HepG2 (cell line): Measurements from ENCODE around the gene ASPRV1. TPM values are rescaled to one million over a fixed set of nuclear protein-coding genes. Genes with fewer than 3 reads are reported as not detected.

Source experiments
- ATAC-seq: fragments of 200-7000 bp; cut with Tn5 transposase; 3 replicates; pipeline ENCODE4 v1.9.1; 2020; ENCODE audit warnings: mild to moderate bottlenecking, moderate library complexity
- BruUV-seq: library from RNA; stranded (reverse); fragments of 400-500 nt; replicated peaks from 2 replicates; lab custom pipeline; 2021; lab: Mats Ljungman, UMichigan
- CTCF ChIA-PET: fragments of 300-600 bp; formaldehyde crosslinking; extraction: SDS; loops from one replicate; lab custom pipeline; 2021; ENCODE audit warnings: low total read pairs, inconsistent platforms, low intra/inter-chr PET ratio; lab: Yijun Ruan, JAX
- POLR2A ChIA-PET: fragments of 350-600 bp; sonication (Branson Sonifier 250); formaldehyde crosslinking; loops from one replicate; lab custom pipeline; 2020; ENCODE audit warnings: antibody characterized with exemption, inconsistent platforms; lab: Yijun Ruan, JAX
- DNase-seq: peaks from one replicate; pipeline ENCODE4 v3.0.0-alpha.2; 2015; ENCODE audit warnings: low spot score
- FAIRE-seq: peaks from 3 replicates; lab custom pipeline; 2011; peaks lifted over from hg19 to GRCh38; lab: Jason Lieb, UNC
- H2AFZ ChIP-seq: one replicate; pipeline ENCODE4 v1.6.1; 2011; ENCODE audit warnings: low read length, inconsistent platforms
- H3K27ac ChIP-seq: fragments of 300-600 bp; 3 replicates; pipeline ENCODE4 v1.8.0; 2011; ENCODE audit warnings: mixed run types, mild to moderate bottlenecking, mixed read lengths, low read length, inconsistent platforms; ENCODE audit not compliant: insufficient read depth; ENCODE audit errors: extremely low read length
- H3K27me3 ChIP-seq, 2 experiments: fragments of 200-600 bp in 1 of 2; 2 replicates in 1 of 2; 3 replicates in 1 of 2; pipeline versions ENCODE4 v1.6.0 to v1.8.0; 2011; ENCODE audit warnings: low read length in 2 of 2, mild to moderate bottlenecking in 2 of 2, moderate library complexity in 2 of 2, inconsistent platforms in 1 of 2; ENCODE audit not compliant: insufficient read depth in 2 of 2, control insufficient read depth in 1 of 2
- H3K36me3 ChIP-seq, 2 experiments: fragments of 200-600 bp in 1 of 2; replicated peaks in 1 of 2; 2 replicates in 1 of 2; 3 replicates in 1 of 2; pipeline versions ENCODE4 v1.5.1 to v1.8.0; 2011; ENCODE audit warnings: low read length in 2 of 2, inconsistent platforms in 1 of 2; ENCODE audit not compliant: insufficient read depth in 2 of 2, control insufficient read depth in 1 of 2
- H3K4me1 ChIP-seq: 2 replicates; pipeline ENCODE4 v1.5.1; 2012; ENCODE audit warnings: low read length, inconsistent platforms; ENCODE audit not compliant: insufficient read depth
- H3K4me2 ChIP-seq: 2 replicates; pipeline ENCODE4 v1.6.0; 2011; ENCODE audit warnings: low read depth, low read length, inconsistent platforms
- H3K4me3 ChIP-seq, 3 experiments: fragments of 200-600 bp in 1 of 3; sonication (generic), shearing (Covaris generic) in 1 of 3; replicated peaks in 1 of 3; 2 replicates each; pipeline ENCODE4 v1.5.1; 2011 to 2016; ENCODE audit warnings: low read length in 3 of 3, inconsistent platforms in 2 of 3, low read depth in 2 of 3, mild to moderate bottlenecking in 2 of 3, control low read depth in 1 of 3, mixed read lengths in 1 of 3; ENCODE audit not compliant: insufficient read depth in 1 of 3
- H3K79me2 ChIP-seq: one replicate; pipeline ENCODE4 v1.6.1; 2011; ENCODE audit warnings: low read length, inconsistent platforms; ENCODE audit not compliant: insufficient read depth
- H3K9ac ChIP-seq: 2 replicates; pipeline ENCODE4 v1.6.0; 2011; ENCODE audit warnings: mild to moderate bottlenecking, low read depth, low read length, inconsistent platforms; ENCODE audit not compliant: insufficient read depth
- H3K9me3 ChIP-seq: 2 replicates; pipeline ENCODE4 v1.5.1; 2012; ENCODE audit warnings: mild to moderate bottlenecking, low read length
- H4K20me1 ChIP-seq: 2 replicates; pipeline ENCODE4 v1.6.0; 2011; ENCODE audit warnings: inconsistent platforms, mild to moderate bottlenecking, low read length, moderate library complexity; ENCODE audit not compliant: insufficient read depth
- CENPT ChIP-seq: sonication (generic); formaldehyde crosslinking; IDR thresholded peaks from 2 replicates; pipeline ENCODE4 v1.8.0; 2022; ENCODE audit warnings: low read depth, mild to moderate bottlenecking, moderate library complexity, missing genetic modification reagents
- CHD4 ChIP-seq: fragments of 200-600 bp; sonication (generic); IDR thresholded peaks from 2 replicates; pipeline ENCODE4 v1.7.0; 2017; ENCODE audit warnings: mild to moderate bottlenecking, low read length, borderline replicate concordance
- CSRNP1 ChIP-seq: sonication (generic); formaldehyde crosslinking; IDR thresholded peaks from 2 replicates; pipeline ENCODE4 v1.8.1; 2023; ENCODE audit warnings: mild to moderate bottlenecking, missing genetic modification reagents
- FOSL2 ChIP-seq: sonication (generic); formaldehyde crosslinking; IDR thresholded peaks from 2 replicates; pipeline ENCODE4 v1.4.0; 2020; ENCODE audit warnings: missing genetic modification reagents
- MTF2 ChIP-seq: sonication (generic); formaldehyde crosslinking; IDR thresholded peaks from 2 replicates; pipeline ENCODE4 v1.5.0; 2020; ENCODE audit warnings: missing genetic modification reagents, borderline replicate concordance
- NFKBIZ ChIP-seq: IDR thresholded peaks from 2 replicates; pipeline ENCODE4 v1.6.1; 2018; ENCODE audit warnings: missing genetic modification reagents, missing compliant biosample characterization
- NR2C2 ChIP-seq: sonication (generic); formaldehyde crosslinking; IDR thresholded peaks from 2 replicates; pipeline ENCODE4 v1.4.0; 2020; ENCODE audit warnings: missing genetic modification reagents, mild to moderate bottlenecking, moderate library complexity, borderline replicate concordance
- SNAPC2 ChIP-seq: sonication (generic); formaldehyde crosslinking; IDR thresholded peaks from 2 replicates; pipeline ENCODE4 v1.8.1; 2022; ENCODE audit warnings: mild to moderate bottlenecking, missing genetic modification reagents
- ZBTB39 ChIP-seq: sonication (generic); formaldehyde crosslinking; IDR thresholded peaks from 2 replicates; pipeline ENCODE4 v1.5.0; 2020; ENCODE audit warnings: missing genetic modification reagents
- ZNF414 ChIP-seq: sonication (generic); formaldehyde crosslinking; IDR thresholded peaks from 2 replicates; pipeline ENCODE4 v1.5.0; 2020; ENCODE audit warnings: missing genetic modification reagents
- ZNF580 ChIP-seq: IDR thresholded peaks from 2 replicates; pipeline ENCODE4 v1.6.1; 2016; ENCODE audit warnings: low read depth, borderline replicate concordance
- ZNF761 ChIP-seq: sonication (generic); formaldehyde crosslinking; conservative IDR thresholded peaks from 2 replicates; pipeline ENCODE4 v1.4.0; 2020; ENCODE audit warnings: mild to moderate bottlenecking, missing genetic modification reagents
- WGBS: methylation state at CpG from one replicate; pipeline ENCODE4 v1.1.6; 2017; ENCODE audit warnings: low lambda C conversion rate; 5-methylcytosine and 5-hydroxymethylcytosine counted together
- in situ Hi-C: cut with HindIII; loops from 2 replicates; pipeline ENCODE4 v1.10.0; 2017; ENCODE audit warnings: low pct_unique_long_range_greater_than_20kb; ENCODE audit not compliant: extremely low pct_ligation_motif_present
- intact Hi-C: fragments of 100-400 bp; cut with micrococcal nuclease; formaldehyde crosslinking; loops from one replicate; pipeline ENCODE4 v1.10.0; 2022; ENCODE audit not compliant: unreplicated experiment
- polyA plus RNA-seq, 8 experiments: library from polyadenylated mRNA; depleted of rRNA in 3 of 8; stranded (reverse) in 7 of 8; unstranded in 1 of 8; fragments of >200 nt; fragmentation: Illumina TruSeq in 4 of 8; extraction: Trizol in 4 of 8; gene quantifications; 2 replicates each; pipeline versions ENCODE4 v1.2.1 to v1.2.3, GENCODE V29; 2011 to 2016; ENCODE audit warnings: low read depth in 4 of 8, missing spikeins in 1 of 8, mixed read lengths in 1 of 8; ENCODE audit not compliant: insufficient read depth in 1 of 8
- total RNA-seq, 5 experiments: library from RNA; depleted of rRNA; stranded (reverse); fragments of >200 nt; fragmentation: Illumina TruSeq; extraction: Trizol; gene quantifications; 2 replicates each; pipeline ENCODE4 v1.2.3, GENCODE V29; 2016; ENCODE audit warnings: low read depth in 1 of 5

The ASPRV1 gene
- total and polyA plus RNA-seq, 2 of the 13 experiments (the other 11 are each of a cell fraction or from before 2014, with no cell fraction given) = 0.40 to 0.48 TPM

- H3K9ac ChIP-seq = no peak overlapping the region
- WGBS = 94% methylated on average over 2 of the region's 2 CpGs
- H3K9me3 ChIP-seq = no peaks in the 10 kb centered on the region
- H4K20me1 ChIP-seq = no peaks in the 10 kb centered on the region
- in situ Hi-C loops = no loop called here
- ChIA-PET CTCF (no interaction called here), POLR2A (no interaction called here)
- TF ChIP-seq CENPT (no peak), ZNF414 (CRISPR knock-in tag) (no peak), CSRNP1 (CRISPR knock-in tag) (no peak), NFKBIZ (CRISPR knock-in tag) (no peak), CHD4 (no peak), MTF2 (CRISPR knock-in tag) (no peak), NR2C2 (CRISPR knock-in tag) (no peak), FOSL2 (no peak), ZBTB39 (no peak), SNAPC2 (CRISPR knock-in tag) (no peak), ZNF580 (CRISPR knock-in tag) (no peak), ZNF761 (no peak)
- BruUV-seq = no TSS peak
- no peak overlapping the region for H3K4me3 ChIP-seq
- no peak overlapping the region for H3K4me2 ChIP-seq
- ATAC-seq (no peak), DNase-seq (no peak), FAIRE-seq (no peak)
- peaks cover 18% of the 10 kb centered on the region for H3K4me1 ChIP-seq
- intact Hi-C loops = no loop called here
- no peak overlapping the region for H3K27ac ChIP-seq
- H3K36me3 ChIP-seq = no peaks in the 10 kb centered on the region
- H3K79me2 ChIP-seq = no peaks in the 10 kb centered on the region
- no peaks in the 10 kb centered on the region for H3K27me3 ChIP-seq
- no peak overlapping the region for H2AFZ ChIP-seq
These were observed 43.8 kb upstream of the ASPRV1 start for GRCh38 chr2:70005216-70005615.
